Measurements from ENCODE around the gene CDK10.

Gene CDK10

DNA sequence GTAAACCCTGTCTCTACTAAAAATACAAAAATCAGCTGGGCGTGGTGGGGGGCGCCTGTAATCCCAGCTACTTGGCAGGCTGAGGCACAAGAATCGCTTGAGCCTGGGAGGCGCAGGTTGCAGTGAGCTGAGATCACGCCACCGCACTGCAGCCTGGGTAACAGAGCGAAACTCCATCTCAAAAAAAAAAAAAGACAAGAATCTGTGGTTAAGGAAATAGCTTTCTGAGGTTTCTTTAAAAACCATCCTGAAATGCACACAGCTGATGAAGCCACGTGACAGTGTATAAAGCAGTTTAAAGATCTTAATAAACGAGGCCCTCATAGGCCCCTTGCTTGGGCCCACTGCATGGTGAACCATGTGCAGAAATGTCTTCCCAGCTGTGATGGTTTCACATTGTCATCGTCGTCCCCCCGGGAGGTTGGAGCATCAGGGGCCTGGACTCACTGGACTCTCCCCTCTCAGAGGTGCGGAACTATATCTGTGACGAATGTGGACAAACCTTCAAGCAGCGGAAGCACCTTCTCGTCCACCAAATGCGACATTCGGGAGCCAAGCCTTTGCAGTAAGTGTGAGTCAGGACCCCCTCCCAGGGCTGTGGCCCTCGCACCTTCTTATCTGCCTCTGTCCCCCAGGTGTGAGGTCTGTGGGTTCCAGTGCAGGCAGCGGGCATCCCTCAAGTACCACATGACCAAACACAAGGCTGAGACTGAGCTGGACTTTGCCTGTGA lies 51.0 kb downstream of the CDK10 start:
- DNase-seq (ENCODE audit: low spot score), result no peak

- no peak for DNase-seq (ENCODE audit: low spot score)
Observed at GRCh38 chr16:89738072-89738377, 51.5 kb downstream of the CDK10 start.

DNA sequence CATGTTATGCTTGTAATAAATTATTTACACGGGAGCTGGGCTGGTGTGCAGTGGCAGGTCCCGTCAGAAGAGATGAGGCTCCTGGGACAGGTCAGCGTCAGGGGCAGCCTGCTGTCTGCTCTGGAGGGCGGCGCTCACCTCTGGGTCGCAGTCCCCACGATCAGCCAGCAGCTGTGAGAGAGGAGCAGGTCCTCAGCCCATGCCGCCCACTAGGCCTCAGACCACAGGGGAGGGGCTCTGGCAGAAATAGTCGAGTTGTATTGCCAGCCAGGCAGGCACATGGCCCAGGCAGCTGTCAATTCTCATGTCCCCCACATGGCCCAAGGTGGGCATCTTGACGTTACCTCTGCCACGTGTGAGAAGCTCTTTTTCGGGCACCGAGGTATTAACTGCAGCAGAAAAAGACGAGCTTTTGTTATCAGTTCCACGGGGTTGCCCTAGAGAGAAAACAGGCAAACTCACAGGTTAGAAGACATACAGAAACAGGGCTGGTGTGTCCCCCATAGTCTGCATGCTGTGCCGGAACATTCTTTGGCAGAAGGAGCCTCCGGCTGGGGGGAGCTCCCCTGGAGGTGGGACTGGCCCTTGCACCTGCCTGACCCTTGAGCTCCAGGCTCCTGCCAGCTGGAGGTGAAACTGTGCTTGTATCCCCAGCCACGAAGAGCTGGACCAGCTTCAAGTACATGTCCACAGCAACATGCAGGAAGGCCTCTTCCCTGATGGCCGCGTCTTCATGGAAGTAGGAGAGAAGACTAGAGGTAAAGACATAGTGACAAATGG lies 52.2 kb downstream of the CDK10 start:
- no peak for DNase-seq (ENCODE audit: low spot score)

GRCh38 chr16:89739383-89739782 lies 52.9 kb downstream of the CDK10 start:
- no peak for DNase-seq (ENCODE audit: low spot score)

DNA sequence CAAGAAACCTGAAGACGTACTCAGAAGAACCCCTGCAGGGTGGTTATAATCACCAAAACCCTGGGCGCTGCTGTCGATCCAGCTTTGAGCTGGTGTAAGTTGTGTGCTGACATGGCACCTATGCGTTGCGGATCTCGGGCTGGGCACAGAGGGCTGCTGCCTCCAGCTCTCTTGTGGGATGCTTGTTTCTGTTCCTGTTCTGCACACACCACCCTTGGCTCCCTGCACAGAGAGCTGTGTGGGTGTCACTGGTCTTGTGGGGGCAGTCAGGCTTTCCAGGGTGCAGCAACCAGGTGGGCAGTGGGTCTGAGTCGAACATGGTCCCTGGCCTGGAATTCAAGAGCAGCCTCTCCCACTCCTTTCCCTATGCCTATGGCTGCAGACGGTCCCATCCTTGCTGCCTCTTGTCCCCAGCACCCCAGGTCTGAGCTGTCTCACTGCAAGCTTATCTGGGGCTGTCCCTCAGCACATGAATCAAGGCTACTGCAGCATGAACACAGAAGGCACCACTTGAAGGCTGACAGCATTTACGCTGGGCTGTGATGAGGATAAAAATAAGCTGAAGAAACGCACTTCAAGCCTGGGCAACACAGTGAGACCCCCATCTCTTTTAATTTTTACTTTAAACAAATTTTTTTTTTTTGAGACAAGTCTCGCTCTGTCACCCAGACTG lies 55.0 kb downstream of the CDK10 start:
- DNase-seq (ENCODE audit: low spot score), result no peak

GRCh38 chr16:89742948-89743347 lies 56.5 kb downstream of the CDK10 start:
- no peak for DNase-seq (ENCODE audit: low spot score)

DNA sequence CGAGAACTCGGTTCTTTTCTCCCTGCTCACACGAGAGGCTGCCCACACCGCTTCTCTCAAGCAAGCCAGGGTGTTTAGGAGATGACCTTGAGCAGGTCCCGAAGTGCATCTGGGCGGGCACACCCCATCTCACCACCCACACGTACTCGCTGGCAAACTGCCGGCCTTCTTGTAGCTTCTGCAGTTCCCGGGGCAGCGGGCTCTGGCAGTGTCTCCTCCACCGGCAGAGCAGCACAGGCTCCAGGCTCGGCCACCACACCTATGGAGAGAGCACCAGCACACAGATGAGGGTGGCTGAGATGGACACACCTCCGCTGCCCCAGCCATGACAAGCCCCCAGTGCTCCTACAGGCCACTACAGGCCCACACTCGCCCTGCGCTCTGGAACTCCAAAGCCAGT lies 58.3 kb downstream of the CDK10 start:
- DNase-seq (ENCODE audit: low spot score), result no peak
